GM15510 (cell line): Measurements from ENCODE around the gene ARFRP1.

Experiments used
- POLR2A ChIP-seq: IDR thresholded peaks from 3 replicates; pipeline ENCODE4 v1.6.1; 2011; ENCODE audit warnings: borderline replicate concordance; ENCODE audit not compliant: insufficient read length; ENCODE audit errors: extremely low read depth

Gene ARFRP1

DNA sequence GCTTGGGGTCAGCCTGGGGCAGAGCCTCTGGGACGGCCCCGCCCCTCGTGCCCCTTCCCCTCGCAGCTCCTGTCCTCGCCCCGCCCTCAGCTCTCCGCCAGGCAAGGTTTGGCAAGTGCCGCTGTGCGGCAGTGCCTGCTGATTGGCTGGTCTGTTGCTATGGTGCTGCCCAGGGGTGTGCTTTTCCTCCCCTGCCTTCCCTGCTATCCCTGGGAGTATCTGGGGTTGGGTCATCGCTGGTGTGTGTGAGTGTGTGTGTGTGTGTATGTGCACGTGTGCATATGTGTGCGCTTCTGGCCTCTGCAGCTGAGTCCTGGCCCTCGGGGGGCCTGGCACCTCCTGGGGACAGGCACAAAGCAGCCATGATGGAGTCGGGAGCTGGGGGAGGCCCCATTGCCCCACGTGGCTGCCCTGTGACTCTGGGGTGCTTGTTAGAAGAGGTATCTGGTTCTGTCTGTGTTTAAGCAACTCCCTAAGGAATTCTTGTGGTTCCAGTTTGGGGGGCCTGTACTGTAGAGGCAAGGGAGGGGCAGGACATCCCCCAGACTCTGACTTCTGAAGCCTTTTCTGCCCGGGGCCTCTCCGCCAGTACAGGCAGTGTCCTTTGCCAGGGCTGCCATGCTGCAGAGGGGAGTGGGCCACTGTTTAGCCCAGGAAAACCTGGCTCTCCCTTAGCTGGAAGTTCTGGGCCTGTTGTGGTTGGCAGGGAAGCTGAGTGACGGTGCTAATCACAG is 42.7 kb downstream of the ARFRP1 start:
- TF ChIP-seq POLR2A, result no peak

GRCh38 chr20:63664143-63664851 is 43.5 kb downstream of the ARFRP1 start:
- TF ChIP-seq POLR2A, result no peak

- TF ChIP-seq POLR2A, result no peak
These were observed 44.3 kb downstream of the ARFRP1 start for GRCh38 chr20:63663332-63664066.

DNA sequence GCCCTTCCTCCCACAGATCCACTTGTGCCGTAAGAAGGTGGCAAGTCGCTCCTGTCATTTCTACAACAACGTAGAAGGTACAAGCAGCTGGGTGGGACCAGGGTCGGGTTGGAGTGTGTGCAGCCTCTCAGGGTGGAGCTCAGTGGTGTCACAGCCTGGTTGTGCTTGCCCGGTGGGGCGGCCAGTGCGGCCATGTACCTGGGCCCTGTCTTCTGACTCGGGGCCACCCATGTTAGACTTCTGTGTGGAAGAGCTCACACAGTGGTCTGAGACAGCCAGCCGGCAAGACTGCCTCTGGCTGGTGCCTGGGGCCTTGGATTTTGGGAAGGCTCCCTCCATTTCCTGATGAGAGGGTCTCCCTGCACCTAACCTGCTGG is 45.0 kb downstream of the ARFRP1 start:
- no peak for TF ChIP-seq POLR2A

GRCh38 chr20:63661959-63662812 is 45.6 kb downstream of the ARFRP1 start:
- TF ChIP-seq POLR2A, result no peak

GRCh38 chr20:63661108-63661507 is 46.7 kb downstream of the ARFRP1 start:
- TF ChIP-seq POLR2A, result no peak

GRCh38 chr20:63660622-63661021 is 47.2 kb downstream of the ARFRP1 start:
- TF ChIP-seq POLR2A, result no peak

GRCh38 chr20:63659370-63659769 is 48.4 kb downstream of the ARFRP1 start:
- no peak for TF ChIP-seq POLR2A

GRCh38 chr20:63658749-63659187 is 49.0 kb downstream of the ARFRP1 start:
- TF ChIP-seq POLR2A, result no peak

- peak; percentile 74 for TF ChIP-seq POLR2A
These were observed 49.6 kb downstream of the ARFRP1 start, which contains the start of gene RTEL1 for GRCh38 chr20:63657937-63658748. RTEL1 (plus strand) TSS chr20:63658312; CDS start chr20:63659403, 1,091 bp downstream.

DNA sequence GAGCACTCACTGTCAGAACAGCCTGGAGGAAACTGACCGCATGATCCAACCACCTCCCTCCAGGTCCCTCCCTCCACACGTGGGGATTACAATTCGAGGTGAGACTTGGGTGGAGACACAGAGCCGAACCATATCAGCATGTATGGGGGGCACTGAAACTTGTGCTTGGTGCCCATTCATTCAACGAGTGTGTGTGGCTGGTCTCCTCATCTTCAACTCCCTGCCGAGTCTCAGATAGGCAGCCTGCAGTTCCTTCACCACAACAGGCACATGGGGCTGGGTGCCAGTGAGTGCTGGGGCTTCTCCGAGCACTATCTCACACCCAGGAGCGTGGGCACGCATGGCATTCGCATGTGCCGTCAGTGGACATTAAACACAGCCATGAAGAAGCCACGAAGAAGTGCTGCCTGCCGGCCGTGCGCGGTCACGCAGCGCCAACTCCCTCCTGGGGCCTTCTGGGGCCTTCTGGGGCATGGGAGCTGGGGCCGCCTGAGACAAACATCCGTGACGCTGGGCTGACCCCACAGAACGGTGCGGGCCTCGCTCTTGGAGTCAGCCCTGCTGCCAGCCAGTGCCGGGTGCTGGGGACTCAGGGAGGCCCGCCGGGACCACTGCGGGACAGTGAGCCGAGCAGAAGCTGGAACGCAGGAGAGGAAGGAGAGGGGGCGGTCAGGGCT is 50.4 kb downstream of the ARFRP1 start:
- TF ChIP-seq POLR2A, result no peak

DNA sequence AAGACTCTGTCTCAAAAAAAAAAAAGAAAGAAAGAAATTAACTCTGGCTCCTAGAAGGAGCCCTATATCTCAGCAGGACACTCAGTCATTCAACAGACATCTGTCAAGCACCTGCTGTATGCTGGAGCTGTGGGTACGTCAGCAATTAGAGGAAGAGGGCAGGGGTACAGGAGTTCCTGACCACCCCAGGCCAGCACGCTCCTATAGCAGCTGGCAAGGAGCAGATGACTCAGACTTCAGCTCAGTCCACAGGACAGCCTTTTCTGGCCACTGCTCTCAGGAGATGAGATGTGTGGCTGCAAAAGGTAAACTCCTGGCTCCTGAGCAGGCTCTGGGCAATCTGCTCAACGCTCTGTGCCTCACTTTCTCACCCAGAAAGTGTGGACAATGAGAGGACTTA is 51.3 kb downstream of the ARFRP1 start:
- no peak for TF ChIP-seq POLR2A

- no peak for TF ChIP-seq POLR2A
These were observed 52.5 kb downstream of the ARFRP1 start for GRCh38 chr20:63655249-63655648.

- TF ChIP-seq POLR2A, result no peak
These were observed 53.7 kb downstream of the ARFRP1 start for GRCh38 chr20:63653974-63654668.
